Activated naive CD8-positive, alpha-beta T cell treated with anti-CD3 and anti-CD28 coated beads, Interleukin-2, amount 50 U/mL, for 24 hours (primary cell): ENCODE measurements around the gene LBR.
A peak's percentile ranks its signal among the peaks of the same experiment; 100 is the strongest.

Source experiments
- ATAC-seq: fragments of 150-1000 bp; cut with Tn5 transposase; one replicate; pipeline ENCODE4 v1.10.0; 2021
- DNase-seq: peaks from one replicate; pipeline ENCODE4 v3.0.0; 2021
- H3K27ac Mint-ChIP-seq: one replicate; pipeline ENCODE4 v1.8.0; 2021; ENCODE audit warnings: mild to moderate bottlenecking, mixed read lengths
- H3K27me3 Mint-ChIP-seq: one replicate; pipeline ENCODE4 v1.8.0; 2021; ENCODE audit warnings: mixed read lengths
- H3K36me3 Mint-ChIP-seq: one replicate; pipeline ENCODE4 v1.8.0; 2021; ENCODE audit warnings: low read depth, mixed read lengths
- H3K4me1 Mint-ChIP-seq: one replicate; pipeline ENCODE4 v1.8.0; 2021; ENCODE audit warnings: mixed read lengths
- H3K4me3 Mint-ChIP-seq: one replicate; pipeline ENCODE4 v1.8.0; 2021; ENCODE audit warnings: mild to moderate bottlenecking, moderate library complexity, mixed read lengths
- H3K9me3 Mint-ChIP-seq: one replicate; pipeline ENCODE4 v1.8.0; 2021; ENCODE audit warnings: mixed read lengths

The LBR gene

GRCh38 chr1:225453797-225454648, 26.2 kb upstream of the LBR start:
- Mint-ChIP-seq H3K4me1 (peaks cover 59% of the 10 kb centered on the region), H3K27me3 (no peaks in the 10 kb centered on the region), H3K36me3 (no peaks in the 10 kb centered on the region), H3K27ac (peak overlapping the region; percentile 74), H3K9me3 (no peaks in the 10 kb centered on the region), H3K4me3 (peak overlapping the region; percentile 6)
- DNase-seq = no peak
- ATAC-seq = peak; percentile 38

DNA sequence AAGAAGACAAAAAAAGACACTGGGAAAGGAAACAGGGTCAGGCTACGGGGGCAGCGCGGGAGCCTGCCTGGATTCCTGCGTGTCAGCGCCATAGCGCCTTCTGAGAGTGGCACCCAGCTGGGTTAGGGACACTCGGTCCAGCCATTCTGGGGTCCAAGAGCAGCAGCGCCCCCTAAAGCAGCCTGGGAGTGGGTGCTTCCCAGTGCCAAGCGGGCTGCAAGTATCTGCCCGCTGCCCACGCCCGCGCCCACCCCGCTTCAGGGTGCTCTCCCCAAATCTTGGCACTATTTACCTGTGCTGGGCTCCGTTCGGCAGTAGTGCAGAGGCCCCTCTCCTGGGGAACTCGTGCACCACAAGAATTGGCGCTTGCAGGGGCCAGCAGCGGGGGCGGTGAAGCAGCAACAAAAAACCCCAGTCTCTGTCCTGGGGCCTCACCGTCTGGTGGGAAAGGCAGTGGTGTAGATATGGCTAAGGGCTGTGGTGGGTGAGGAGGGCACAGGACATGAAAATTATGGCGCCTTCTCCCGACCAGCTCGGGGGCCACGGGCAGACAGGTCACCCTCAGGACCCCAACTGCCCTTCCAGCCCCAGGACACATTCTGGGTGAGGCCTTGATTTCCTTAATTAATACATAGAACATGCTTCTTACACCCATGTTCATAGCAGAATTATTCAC, 24.1 kb upstream of the LBR start:
- no peak for ATAC-seq
- Mint-ChIP-seq H3K9me3 (no peaks in the 10 kb centered on the region), H3K27me3 (no peaks in the 10 kb centered on the region), H3K4me3 (no peak overlapping the region), H3K27ac (no peak overlapping the region), H3K36me3 (no peaks in the 10 kb centered on the region), H3K4me1 (peaks cover 61% of the 10 kb centered on the region)
- DNase-seq = no peak

DNA sequence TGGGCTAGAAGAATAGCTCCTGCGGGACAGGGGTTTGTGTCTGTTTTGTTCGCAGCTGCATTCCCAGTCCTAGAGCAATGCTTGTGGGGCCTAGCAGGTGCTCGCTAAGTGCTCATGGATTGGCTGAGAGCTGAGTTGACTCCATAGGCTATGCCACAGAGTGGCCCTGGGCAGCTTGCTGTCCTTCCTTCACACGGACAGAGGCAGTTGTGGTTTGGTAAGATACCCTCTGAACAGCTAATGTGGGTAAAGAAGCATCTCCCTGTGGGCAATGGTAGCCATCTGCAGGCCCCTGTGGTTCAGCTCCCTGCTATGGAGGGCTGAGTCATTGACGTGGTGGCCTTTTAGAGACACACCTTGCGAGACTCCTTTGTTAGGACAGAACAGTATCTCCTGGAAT, 23.5 kb upstream of the LBR start:
- Mint-ChIP-seq H3K36me3 (no peaks in the 10 kb centered on the region), H3K9me3 (no peaks in the 10 kb centered on the region), H3K27ac (no peak overlapping the region), H3K4me3 (no peak overlapping the region), H3K27me3 (no peaks in the 10 kb centered on the region), H3K4me1 (peaks cover 67% of the 10 kb centered on the region)
- ATAC-seq = no peak
- DNase-seq = no peak

DNA sequence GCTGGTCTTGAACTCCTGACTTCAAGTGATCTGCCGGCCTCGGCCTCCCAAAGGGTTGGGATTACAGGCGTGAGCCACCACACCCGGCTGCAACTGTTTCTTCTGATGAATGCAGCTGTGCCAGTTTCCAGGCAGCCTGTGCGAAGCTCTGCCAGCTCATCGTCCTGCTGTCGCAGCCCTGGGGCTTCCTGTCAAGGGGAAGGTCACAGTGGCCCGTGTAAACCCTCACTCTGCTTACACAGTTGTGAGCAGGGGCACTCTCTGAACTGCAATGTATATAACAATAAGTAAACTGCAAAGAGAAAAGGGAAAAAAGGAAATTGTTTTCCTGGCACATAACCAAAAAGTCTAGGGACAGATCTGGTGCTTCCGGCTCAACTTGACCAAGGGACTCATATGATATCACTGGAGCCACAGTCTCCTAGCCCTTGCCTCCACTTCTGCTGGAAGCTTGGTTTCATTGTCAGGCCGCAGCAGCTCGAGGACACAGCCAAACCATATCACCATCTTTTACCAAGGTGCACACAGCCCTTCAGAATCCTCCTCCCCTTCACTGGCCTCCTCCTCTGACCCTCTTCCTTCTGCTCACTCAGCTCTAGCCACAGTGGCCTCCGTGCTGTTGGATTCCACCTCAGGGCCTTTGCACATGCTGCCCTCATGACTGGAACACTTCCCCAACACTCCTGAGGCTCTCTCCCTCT, 22.8 kb upstream of the LBR start:
- ATAC-seq = no peak
- H3K36me3 Mint-ChIP-seq = no peaks in the 10 kb centered on the region
- no peak overlapping the region for H3K4me3 Mint-ChIP-seq
- DNase-seq = no peak
- H3K9me3 Mint-ChIP-seq = no peaks in the 10 kb centered on the region
- no peak overlapping the region for H3K27ac Mint-ChIP-seq
- no peaks in the 10 kb centered on the region for H3K27me3 Mint-ChIP-seq
- H3K4me1 Mint-ChIP-seq = peaks cover 74% of the 10 kb centered on the region

DNA sequence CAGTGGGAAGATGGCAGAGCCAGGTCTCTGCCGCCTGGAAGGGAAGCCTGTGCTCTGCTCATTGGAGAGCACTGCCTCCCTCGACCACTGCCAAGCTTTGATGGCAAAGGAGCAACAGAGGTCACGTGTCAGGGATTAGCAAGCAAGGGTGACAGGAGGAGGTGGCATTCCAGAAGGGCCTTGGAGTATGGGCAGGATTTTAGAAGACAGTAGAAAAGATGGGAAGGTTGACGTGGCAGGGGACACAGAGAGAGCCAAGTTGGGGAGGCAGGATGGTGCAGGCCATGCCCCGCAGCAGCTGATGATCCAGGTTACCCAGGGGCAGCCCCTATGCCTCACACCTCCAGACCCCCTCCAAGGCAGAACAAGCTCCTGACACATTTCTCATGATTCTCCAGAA, 21.9 kb upstream of the LBR start:
- Mint-ChIP-seq H3K27ac (no peak overlapping the region), H3K27me3 (no peaks in the 10 kb centered on the region), H3K36me3 (no peaks in the 10 kb centered on the region), H3K9me3 (no peaks in the 10 kb centered on the region), H3K4me3 (no peak overlapping the region), H3K4me1 (peaks cover 75% of the 10 kb centered on the region)
- no peak for DNase-seq
- no peak for ATAC-seq

DNA sequence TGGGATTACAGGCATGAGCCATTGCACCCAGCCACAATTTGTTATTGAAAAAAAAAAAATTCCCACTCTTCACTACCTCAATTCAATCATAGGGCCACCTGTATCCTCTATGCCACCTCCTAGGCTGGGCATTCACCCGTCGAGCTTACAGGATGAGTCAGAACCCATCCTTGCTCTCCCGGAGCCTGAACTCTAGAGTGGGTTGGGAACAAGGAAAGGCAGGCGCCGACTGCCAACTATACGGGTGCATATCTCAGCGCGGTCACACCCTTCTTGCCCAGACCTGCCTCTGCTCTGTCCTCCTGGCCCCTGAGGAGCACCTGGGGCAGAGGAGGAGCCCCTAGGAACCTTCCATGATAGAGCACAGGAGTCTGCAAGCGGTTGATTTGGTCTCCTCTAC, 21.4 kb upstream of the LBR start:
- no peak overlapping the region for H3K27ac Mint-ChIP-seq

GRCh38 chr1:225448146-225448805, 20.4 kb upstream of the LBR start:
- DNase-seq = no peak
- H3K4me1 Mint-ChIP-seq = peaks cover 73% of the 10 kb centered on the region
- no peak overlapping the region for H3K27ac Mint-ChIP-seq
- no peaks in the 10 kb centered on the region for H3K27me3 Mint-ChIP-seq
- ATAC-seq = no peak
- H3K9me3 Mint-ChIP-seq = no peaks in the 10 kb centered on the region
- H3K36me3 Mint-ChIP-seq = no peaks in the 10 kb centered on the region
- H3K4me3 Mint-ChIP-seq = no peak overlapping the region

More for the DNA sequence above, 21.4 kb upstream of the LBR start:
- ATAC-seq (no peak), DNase-seq (no peak)
- Mint-ChIP-seq H3K4me3 (no peak overlapping the region), H3K36me3 (no peaks in the 10 kb centered on the region), H3K27me3 (no peaks in the 10 kb centered on the region), H3K4me1 (peaks cover 75% of the 10 kb centered on the region), H3K9me3 (no peaks in the 10 kb centered on the region)

GRCh38 chr1:225447650-225448089, 19.8 kb upstream of the LBR start:
- H3K9me3 Mint-ChIP-seq = no peaks in the 10 kb centered on the region
- H3K27ac Mint-ChIP-seq = no peak overlapping the region
- no peaks in the 10 kb centered on the region for H3K27me3 Mint-ChIP-seq
- H3K36me3 Mint-ChIP-seq = no peaks in the 10 kb centered on the region
- no peak for DNase-seq
- peaks cover 76% of the 10 kb centered on the region for H3K4me1 Mint-ChIP-seq
- H3K4me3 Mint-ChIP-seq = no peak overlapping the region
- no peak for ATAC-seq

GRCh38 chr1:225446981-225447615, 19.3 kb upstream of the LBR start:
- Mint-ChIP-seq H3K4me3 (no peak overlapping the region), H3K27ac (no peak overlapping the region), H3K36me3 (no peaks in the 10 kb centered on the region), H3K27me3 (no peaks in the 10 kb centered on the region), H3K9me3 (no peaks in the 10 kb centered on the region), H3K4me1 (peaks cover 77% of the 10 kb centered on the region)
- no peak for DNase-seq
- ATAC-seq = no peak

DNA sequence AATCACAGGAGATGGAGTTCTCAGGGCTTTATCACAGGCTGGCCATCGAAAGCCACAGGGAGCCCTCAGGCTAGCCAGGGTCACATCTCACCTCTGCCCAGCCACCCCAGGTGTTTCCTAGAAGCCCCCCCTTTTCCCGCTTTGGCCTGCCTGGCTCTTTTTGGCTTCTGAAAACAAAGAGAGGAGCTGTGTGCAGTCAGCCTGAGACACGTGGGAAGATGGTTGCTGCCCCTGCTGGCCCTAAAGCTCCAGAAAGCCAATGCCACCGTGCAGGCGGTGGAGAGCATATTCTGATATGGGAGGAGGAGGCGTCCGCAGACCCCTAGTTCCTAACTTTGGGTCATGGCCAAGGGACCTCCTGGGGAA, 18.7 kb upstream of the LBR start:
- ATAC-seq (no peak), DNase-seq (no peak)
- Mint-ChIP-seq H3K4me3 (no peak overlapping the region), H3K36me3 (no peaks in the 10 kb centered on the region), H3K4me1 (peaks cover 82% of the 10 kb centered on the region), H3K27me3 (no peaks in the 10 kb centered on the region), H3K27ac (no peak overlapping the region), H3K9me3 (no peaks in the 10 kb centered on the region)

DNA sequence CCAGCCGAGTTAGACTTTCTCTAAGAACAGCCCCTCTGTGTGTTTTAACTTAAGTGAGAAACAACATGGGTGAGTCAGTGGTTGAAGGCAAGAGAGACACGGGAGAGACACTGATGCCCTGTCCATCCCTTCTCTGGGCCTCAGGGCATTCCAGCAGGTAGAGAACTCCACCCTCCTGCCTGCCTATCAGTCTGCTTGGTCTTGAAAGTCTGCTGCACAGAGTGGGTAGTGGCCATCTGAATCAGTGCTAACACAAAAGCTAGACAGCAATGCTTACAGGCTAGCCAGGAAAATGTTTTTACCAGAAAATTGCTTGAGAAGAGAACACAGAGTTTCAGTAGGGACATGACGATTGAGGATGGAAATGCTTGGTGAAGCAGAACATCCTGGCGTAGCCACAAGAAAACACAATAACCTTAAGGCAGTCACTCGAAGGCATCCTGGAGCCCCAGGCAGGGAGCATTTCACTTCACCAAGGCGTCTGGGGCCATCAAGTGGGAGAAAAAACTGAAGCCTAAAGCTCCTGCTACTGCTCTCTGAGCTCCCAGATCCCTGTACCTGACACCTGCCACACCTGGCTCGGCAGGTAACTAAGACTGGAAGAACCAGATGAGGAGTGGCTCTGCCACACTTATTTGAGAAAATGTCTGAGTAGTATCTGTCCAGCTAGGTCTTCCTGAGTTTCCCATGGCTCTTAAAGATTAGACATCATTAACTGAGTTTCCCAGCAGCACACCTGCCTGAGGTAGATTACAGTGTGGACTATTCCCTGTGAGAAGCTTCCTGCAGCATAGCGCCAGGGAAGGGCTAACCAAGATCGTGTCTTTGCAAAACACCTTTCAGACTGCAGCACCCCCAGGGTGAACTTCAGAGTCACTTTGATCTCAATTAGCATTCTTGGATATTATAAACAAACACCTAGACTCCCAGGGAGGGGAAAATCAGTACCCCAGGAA, 18.1 kb upstream of the LBR start:
- H3K27ac Mint-ChIP-seq = peak overlapping the region; percentile 85
- no peaks in the 10 kb centered on the region for H3K9me3 Mint-ChIP-seq
- H3K4me3 Mint-ChIP-seq = peak overlapping the region; percentile 63
- ATAC-seq (no peak), DNase-seq (no peak)
- peaks cover 78% of the 10 kb centered on the region for H3K4me1 Mint-ChIP-seq
- H3K36me3 Mint-ChIP-seq = no peaks in the 10 kb centered on the region
- H3K27me3 Mint-ChIP-seq = no peaks in the 10 kb centered on the region

- no peaks in the 10 kb centered on the region for H3K9me3 Mint-ChIP-seq
- DNase-seq (no peak), ATAC-seq (no peak)
- H3K36me3 Mint-ChIP-seq = no peaks in the 10 kb centered on the region
- no peak overlapping the region for H3K4me3 Mint-ChIP-seq
- no peaks in the 10 kb centered on the region for H3K27me3 Mint-ChIP-seq
- peaks cover 55% of the 10 kb centered on the region for H3K4me1 Mint-ChIP-seq
- H3K27ac Mint-ChIP-seq = peak overlapping the region; percentile 26
Observed at GRCh38 chr1:225442123-225442505, 14.3 kb upstream of the LBR start.

DNA sequence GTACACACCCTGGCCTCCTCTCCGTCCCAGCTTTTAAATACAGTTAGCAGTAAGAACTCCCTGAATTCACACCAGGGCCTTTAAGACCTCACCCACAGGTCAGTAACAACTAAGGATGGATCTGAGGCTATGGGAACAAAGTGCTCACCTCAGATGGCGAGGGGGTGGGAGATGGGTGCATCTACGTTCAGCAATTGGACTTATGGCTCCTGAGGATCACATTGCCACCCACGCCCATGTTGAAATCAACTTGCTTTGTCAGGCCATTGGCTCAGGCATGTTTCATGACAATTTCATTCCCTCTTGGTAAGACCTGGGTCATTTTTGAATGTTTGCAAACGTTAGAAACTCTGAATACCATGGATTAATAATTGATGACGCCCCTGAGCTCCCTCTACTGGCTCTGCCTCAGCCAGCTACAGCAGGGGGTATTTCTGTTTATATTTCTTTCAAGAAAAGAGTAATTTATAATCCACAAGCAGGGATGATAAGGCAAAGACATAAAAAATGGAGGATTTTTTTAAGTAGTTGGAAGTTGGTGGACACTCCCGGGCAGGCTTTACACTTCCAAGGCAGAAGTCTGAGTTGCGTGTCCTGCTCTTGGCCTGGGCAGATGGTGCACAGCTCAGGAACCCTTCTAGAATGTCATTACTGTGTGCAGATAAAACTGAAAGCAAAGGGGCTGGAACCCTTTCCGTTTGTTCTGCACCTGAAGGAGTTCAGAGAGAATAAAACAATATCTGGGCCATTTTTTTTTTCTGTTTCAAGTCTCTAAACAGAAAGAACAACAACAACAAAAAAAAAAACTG, 13.7 kb upstream of the LBR start:
- ATAC-seq (no peak), DNase-seq (no peak)
- H3K4me3 Mint-ChIP-seq = no peak overlapping the region
- H3K27ac Mint-ChIP-seq = peak overlapping the region; percentile 26
- H3K27me3 Mint-ChIP-seq = no peaks in the 10 kb centered on the region
- H3K36me3 Mint-ChIP-seq = no peaks in the 10 kb centered on the region
- H3K9me3 Mint-ChIP-seq = no peaks in the 10 kb centered on the region
- H3K4me1 Mint-ChIP-seq = peaks cover 51% of the 10 kb centered on the region
